HG02642 (cell line): ENCODE data around the gene TMEM74B.
"Not testable (repeated sequence)": the region's sequence is repeated elsewhere in the genome, so short reads cannot be mapped to it uniquely, and the experiment has no call there.

Experiments used
- ATAC-seq: cut with Tn5 transposase; IDR thresholded peaks from one replicate; pipeline ENCODE4 v1.9.1; 2021; ENCODE audit warnings: mild to moderate bottlenecking; ENCODE audit not compliant: unreplicated experiment, poor library complexity

The TMEM74B gene

GRCh38 chr20:1150968-1151367 lies 33.8 kb downstream of the TMEM74B start:
- no peak for ATAC-seq

- no peak for ATAC-seq
Observed at GRCh38 chr20:1150218-1150617, 34.6 kb downstream of the TMEM74B start.

GRCh38 chr20:1149812-1150211 lies 35.0 kb downstream of the TMEM74B start:
- ATAC-seq, result not testable (repeated sequence)

GRCh38 chr20:1146957-1147356 lies 37.8 kb downstream of the TMEM74B start:
- ATAC-seq, result no peak

- ATAC-seq, result no peak
Observed at GRCh38 chr20:1144401-1145172, 40.2 kb downstream of the TMEM74B start.

- no peak for ATAC-seq
Observed at GRCh38 chr20:1137236-1137635, 47.5 kb downstream of the TMEM74B start.

- no peak for ATAC-seq
Observed at GRCh38 chr20:1134836-1135235, 49.9 kb downstream of the TMEM74B start.

GRCh38 chr20:1134355-1134754 lies 50.4 kb downstream of the TMEM74B start:
- ATAC-seq, result no peak

GRCh38 chr20:1131354-1131753 lies 53.4 kb downstream of the TMEM74B start:
- ATAC-seq, result no peak

GRCh38 chr20:1130847-1131246 lies 53.9 kb downstream of the TMEM74B start:
- ATAC-seq, result no peak
